ENCODE data around the gene TOM1.

TOM1 gene

DNA sequence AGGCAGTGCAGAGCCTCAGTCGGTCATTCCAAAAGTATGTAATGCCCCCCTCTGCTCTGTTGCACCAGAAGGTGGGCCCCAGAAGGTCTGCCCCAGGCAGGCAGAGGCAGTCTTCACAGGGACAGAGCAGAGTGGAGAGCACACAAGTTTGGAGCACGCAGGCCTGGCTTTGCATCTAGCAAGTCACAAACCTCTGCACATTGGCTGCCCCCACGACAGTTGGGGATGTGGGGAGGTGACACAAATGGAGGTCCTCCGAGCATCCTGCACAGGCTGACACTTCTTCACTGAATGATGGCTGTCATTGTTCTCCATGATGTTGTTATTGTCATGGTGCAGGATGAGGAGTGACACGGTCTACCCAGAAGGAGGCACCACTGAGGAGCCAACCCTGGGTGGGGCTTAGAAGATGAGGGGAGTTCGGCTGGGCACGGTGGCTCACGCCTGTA is 11.9 kb downstream of the TOM1 start:
- no peak for TF ChIP-seq JUND (IDR thresholded peaks at IDR 0.05; ENCODE audit: low read depth)
- in situ Hi-C loops (cut with HindIII; ENCODE audit: low pct_unique_long_range_greater_than_20kb, low sequenced_read_pairs), result no loop called here
- DNase-seq (ENCODE audit: low read depth in 1 of 2, low spot score in 1 of 2), result no peak

DNA sequence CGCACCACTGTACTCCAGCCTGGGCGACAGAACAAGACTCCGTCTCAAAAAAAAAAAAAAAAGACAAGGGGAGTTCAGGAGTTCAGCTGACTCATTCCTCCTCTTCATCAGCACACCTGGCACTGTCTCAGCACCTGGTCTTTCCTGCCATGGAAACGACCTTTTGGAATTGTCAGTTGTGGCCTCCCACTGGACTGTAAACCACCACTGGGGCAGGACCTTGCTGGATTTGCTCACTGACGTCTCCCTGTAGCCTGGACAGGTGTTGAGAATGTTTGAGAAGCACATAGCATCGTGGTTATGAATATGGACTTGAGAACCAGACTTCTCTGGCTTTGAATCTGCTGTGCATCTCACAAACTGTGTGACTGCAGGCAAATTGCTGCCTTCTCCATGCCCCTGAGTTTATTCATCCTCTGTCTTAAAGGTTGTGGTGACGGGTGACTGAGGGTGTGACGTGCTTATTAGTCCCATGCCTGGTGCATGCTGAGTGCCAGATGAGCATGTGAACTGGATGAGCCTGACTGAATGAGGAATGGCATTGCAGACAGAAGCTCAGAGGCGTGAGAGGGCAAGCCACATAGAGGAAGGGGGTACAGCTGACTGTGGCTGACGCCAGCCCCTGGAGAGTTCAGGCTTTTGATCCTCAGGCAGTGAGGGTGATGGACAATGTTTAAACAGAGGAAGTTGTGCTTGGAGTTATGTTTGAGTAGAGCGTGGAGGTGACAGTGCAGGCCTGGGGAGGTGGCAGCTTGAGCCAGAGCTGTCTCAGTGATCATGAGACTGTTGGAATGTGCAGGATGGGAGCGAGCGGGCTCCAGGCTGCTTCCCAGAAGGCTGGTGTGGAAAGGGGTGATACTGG is 12.7 kb downstream of the TOM1 start:
- TF ChIP-seq JUND (IDR thresholded peaks at IDR 0.05; ENCODE audit: low read depth), result no peak
- in situ Hi-C loops (cut with HindIII; ENCODE audit: low pct_unique_long_range_greater_than_20kb, low sequenced_read_pairs), result no loop called here
- peak in 1 of 2 experiments; percentile 48 for DNase-seq (ENCODE audit: low read depth in 1 of 2, low spot score in 1 of 2)

DNA sequence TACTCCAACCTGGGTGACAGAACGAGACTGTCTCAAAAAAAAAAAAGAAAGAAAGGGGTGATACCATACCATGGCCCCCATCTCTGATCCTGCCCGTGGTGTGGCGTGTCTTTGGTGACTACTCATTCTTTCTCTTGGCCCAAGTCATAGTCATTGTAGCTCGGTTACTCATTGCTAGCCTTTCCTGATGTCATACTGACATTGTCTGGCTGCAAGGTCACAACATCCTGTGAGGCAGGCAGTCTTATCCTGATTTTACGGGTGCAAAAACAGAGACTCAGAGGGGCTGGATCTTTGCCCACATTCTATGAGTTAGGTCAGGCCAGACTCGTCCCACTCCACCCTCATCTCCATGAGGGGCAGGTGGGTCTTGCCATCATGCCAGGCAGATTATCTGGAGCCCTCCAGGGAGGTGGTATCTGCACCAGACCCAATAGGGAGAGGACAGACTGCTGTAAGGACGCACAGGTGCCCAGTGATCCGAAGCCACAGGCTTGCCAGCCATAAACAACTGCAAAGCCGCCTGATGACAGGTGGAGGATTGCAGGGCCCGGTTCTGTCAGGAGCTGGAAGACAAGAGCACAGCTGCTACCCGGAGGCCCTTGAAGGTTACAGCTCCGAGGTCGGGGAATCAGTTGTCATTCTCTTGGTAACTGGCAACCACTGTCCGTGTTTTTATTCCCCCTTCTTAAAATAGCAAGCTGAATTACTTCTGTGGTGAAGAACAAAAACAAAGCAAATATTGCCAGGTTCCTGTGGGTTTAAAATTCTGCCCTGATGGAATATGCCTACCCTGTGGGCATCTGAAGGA is 13.8 kb downstream of the TOM1 start:
- DNase-seq (ENCODE audit: low read depth in 1 of 2, low spot score in 1 of 2), result no peak
- in situ Hi-C loops (cut with HindIII; ENCODE audit: low pct_unique_long_range_greater_than_20kb, low sequenced_read_pairs), result no loop called here
- TF ChIP-seq JUND (IDR thresholded peaks at IDR 0.05; ENCODE audit: low read depth), result no peak

DNA sequence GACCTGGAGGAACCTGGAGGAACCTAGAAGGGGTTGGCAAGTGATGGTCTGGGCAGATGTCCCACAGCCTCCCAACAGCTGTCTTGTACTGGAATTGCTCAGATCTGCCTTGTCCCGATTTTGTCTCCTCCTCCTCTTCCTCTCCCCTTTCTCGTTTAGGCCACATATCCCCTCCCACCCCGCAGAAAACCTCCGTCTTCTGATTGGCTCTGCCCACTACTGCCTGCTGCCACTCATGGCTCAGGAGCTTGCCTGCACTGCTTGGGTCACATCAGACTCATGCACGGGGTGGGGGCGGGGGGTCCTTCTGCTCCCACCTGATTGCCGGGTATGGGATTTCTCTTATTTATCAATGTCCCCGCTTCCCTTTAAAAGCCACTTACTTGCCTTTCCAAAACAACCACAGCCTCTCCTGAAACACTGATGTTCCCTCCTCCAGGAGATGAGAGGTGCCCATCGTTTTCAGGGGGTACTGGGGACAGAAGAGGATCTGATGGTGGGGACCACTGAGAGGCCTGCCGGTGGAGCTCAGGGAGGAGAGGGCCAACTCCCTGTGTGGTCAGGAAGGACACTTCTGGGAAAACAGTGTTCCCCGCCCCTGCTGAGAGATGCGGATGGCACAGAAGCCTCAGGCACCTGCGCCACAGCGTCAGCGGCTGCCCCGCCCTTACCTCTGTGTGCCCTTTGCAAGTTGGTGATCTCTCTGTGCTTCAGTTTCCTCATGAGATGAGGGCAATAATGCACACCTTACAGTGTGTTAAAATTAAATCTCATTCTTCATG is 14.7 kb downstream of the TOM1 start:
- no peak for DNase-seq (ENCODE audit: low read depth in 1 of 2, low spot score in 1 of 2)
- in situ Hi-C loops (cut with HindIII; ENCODE audit: low pct_unique_long_range_greater_than_20kb, low sequenced_read_pairs), result no loop called here
- TF ChIP-seq JUND (IDR thresholded peaks at IDR 0.05; ENCODE audit: low read depth), result no peak

DNA sequence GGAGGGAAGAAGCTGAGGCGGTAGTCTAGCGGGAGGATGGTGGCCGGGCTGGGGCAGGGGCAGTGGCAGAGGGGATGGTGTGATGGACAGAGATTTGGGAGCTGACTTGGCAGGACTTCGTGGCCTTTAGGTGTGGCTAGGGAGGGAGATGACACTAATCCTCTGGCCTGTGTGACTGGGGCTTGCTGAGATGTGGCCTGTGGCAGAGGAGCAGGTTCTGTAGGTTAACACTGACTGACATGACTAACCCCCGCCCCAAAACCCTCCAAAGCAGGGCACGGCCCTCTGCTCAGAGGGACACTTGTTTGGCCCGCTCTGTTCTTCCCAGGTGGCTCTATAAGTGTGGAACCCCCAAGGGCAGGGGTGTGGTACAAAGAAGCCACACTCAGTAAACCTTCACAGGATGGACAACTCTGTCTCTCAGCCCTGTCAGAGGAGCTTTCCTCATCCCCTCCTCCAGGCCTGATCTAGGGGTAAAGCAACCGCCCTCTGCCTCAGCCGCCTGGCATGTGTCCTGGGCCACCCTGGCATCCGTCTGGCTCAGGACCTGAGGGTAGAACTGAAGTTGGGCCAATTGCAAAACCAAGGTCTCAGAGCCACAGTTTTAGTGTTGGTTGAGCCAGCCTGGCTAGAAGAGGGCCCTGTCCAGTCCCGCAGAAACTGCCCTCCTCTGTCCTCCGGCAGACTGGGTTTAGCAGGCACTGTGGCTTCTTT is 15.6 kb downstream of the TOM1 start:
- no peak for TF ChIP-seq JUND (IDR thresholded peaks at IDR 0.05; ENCODE audit: low read depth)
- peak in 1 of 2 experiments; percentile 36 for DNase-seq (ENCODE audit: low read depth in 1 of 2, low spot score in 1 of 2)
- in situ Hi-C loops (cut with HindIII; ENCODE audit: low pct_unique_long_range_greater_than_20kb, low sequenced_read_pairs), result no loop called here

DNA sequence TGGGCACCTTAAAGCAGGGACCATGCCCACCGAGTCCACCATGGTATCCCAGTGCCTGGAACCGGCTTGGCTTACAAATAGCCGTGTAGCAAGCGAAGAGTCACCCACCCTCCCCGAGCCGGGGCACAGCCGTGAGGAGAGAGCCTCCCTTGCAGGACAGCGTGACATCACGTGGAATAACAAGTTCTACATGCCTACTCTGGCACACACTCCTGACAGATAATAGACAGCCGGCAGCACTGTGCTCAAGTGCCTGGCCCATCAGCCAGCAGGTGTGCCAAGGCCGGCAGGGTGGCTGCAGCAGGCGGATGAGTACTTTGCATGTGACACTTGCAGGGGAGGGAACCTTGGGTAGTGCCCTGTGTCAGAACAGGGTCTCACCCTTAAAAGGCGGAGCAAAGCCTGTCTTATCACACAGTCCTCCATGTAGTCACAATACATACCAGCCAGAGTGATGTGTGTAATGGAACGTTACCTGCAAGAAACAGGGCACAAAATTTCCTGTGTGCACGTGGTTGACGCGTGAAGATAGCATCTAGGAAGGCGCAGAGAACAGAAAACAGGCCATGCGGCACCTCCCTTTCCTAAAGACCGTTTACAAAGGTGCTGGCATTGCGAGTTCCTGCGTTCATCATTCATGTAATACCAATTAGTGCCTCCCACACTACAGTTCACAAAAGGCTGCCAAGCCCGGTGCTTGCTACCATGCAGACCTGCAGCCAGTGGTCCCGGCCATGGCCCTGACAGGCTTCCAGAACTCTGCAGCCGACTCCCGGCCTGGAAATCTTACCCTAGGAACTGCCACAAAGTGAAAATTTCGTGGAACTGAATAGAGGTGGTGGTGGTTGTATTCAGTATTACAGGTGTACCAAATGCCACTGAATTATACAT is 16.4 kb downstream of the TOM1 start:
- in situ Hi-C loops (cut with HindIII; ENCODE audit: low pct_unique_long_range_greater_than_20kb, low sequenced_read_pairs), result no loop called here
- no peak for TF ChIP-seq JUND (IDR thresholded peaks at IDR 0.05; ENCODE audit: low read depth)
- peak; percentile 30 to 73 for DNase-seq (ENCODE audit: low read depth in 1 of 2, low spot score in 1 of 2)

DNA sequence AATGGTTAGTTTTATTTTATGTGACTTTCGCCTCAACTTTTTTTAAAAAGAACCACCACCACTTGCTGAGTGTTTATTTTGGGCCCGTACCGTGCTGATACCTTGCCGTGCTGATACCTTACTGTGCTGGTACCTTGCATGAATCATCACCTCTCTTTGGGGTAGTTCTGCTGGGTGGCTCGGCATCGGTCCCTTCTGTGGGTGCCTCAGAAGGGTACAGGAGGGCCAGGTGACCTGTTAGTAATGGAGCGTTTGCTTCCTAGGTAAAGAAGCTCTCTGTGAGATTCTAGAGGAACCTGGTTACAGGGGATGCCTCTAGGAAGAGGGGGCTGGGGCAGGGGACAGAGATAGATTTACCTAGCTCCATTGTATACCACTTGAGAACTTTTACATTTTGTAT is 17.1 kb downstream of the TOM1 start:
- no peak for DNase-seq (ENCODE audit: low read depth in 1 of 2, low spot score in 1 of 2)
- no peak for TF ChIP-seq JUND (IDR thresholded peaks at IDR 0.05; ENCODE audit: low read depth)
- in situ Hi-C loops (cut with HindIII; ENCODE audit: low pct_unique_long_range_greater_than_20kb, low sequenced_read_pairs), result no loop called here

DNA sequence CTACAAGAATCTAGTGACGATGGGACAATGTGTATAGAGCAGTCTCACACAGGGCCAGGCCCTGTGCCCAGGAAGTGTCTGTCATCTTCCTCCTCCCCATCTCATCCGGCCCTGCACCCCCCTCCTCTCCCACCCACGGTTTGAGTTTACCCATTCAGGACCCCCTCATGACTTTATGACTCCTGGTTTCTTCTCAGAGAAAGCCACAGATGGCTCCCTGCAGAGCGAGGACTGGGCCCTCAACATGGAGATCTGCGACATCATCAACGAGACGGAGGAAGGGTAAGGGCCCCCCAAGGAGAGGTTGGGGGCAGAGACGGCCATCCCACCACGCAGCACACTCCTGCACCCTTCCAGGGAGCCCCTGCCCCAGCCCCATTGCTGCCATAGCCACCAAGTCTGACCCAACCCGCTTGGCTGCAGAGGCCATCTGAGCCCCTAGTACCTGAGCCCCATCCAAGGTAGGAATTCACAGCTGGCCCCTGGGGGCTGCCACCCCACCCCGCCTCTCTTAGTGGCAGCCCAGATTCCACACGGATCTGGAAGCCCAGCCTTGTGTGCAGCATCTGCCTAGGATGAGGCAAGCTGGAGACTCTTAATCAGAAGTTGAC is 18.1 kb downstream of the TOM1 start:
- in situ Hi-C loops (cut with HindIII; ENCODE audit: low pct_unique_long_range_greater_than_20kb, low sequenced_read_pairs), result no loop called here
- no peak for DNase-seq (ENCODE audit: low read depth in 1 of 2, low spot score in 1 of 2)

DNA sequence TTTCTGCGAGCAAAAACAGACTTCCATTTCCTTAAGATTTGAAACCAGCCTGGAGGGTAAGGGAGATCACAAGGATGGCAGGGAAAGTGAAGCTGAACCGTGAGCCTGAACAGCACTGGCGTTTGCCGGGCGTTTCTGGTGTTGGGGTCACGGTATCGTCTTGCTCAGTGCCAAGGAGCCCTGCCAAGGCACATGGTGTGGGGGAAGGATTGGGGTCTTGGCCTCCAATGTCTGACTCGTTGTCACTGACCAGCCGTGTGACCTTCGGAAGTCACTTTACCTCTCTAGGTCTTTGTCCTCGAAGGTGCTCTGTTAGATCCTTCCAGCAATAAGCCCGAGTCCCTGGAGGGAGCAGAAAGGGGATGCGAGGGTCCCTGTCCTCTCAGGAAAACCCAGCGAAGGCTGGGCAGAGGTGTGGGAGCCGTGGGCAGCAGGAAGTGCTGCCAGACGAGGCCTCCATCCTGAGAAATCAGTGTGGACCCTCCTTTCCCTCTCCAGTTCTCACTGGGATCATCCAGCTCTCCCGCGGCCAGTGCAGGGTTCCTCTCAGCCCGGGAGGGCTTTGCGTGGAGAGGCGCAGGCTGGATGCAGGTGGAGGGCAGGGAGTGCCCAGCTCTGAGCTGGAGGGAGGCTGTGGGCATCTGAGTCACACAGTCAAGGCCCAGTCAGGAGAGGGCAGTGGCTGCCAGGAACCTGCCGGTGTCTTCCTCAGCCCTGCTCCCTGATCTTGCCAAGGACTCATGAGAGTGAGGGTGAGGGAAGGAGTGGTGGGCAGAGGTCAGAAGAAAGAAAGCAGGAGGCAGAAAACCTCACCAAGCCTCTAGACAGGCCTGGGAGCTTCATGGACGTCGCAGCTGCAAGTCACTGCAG is 18.9 kb downstream of the TOM1 start:
- in situ Hi-C loops (cut with HindIII; ENCODE audit: low pct_unique_long_range_greater_than_20kb, low sequenced_read_pairs), result no loop called here
- DNase-seq (ENCODE audit: low read depth in 1 of 2, low spot score in 1 of 2), result no peak
- no peak for TF ChIP-seq JUND (IDR thresholded peaks at IDR 0.05; ENCODE audit: low read depth)

More for the DNA sequence above, 18.1 kb downstream of the TOM1 start:
- TF ChIP-seq JUND (IDR thresholded peaks at IDR 0.05; ENCODE audit: low read depth), result no peak

Data from T47D (cell line).